HepG2 (cell line): ENCODE measurements around the gene S100A5. TPM values are rescaled to one million over a fixed set of nuclear protein-coding genes. Genes with fewer than 3 reads are reported as not detected.

ENCODE experiments used
- ATAC-seq: fragments of 200-7000 bp; cut with Tn5 transposase; 3 replicates; pipeline ENCODE4 v1.9.1; 2020; ENCODE audit warnings: mild to moderate bottlenecking, moderate library complexity
- BruUV-seq: library from RNA; stranded (reverse); fragments of 400-500 nt; replicated peaks from 2 replicates; lab custom pipeline; 2021; lab: Mats Ljungman, UMichigan
- CTCF ChIA-PET: fragments of 300-600 bp; formaldehyde crosslinking; extraction: SDS; loops from one replicate; lab custom pipeline; 2021; ENCODE audit warnings: low total read pairs, inconsistent platforms, low intra/inter-chr PET ratio; lab: Yijun Ruan, JAX
- POLR2A ChIA-PET: fragments of 350-600 bp; sonication (Branson Sonifier 250); formaldehyde crosslinking; loops from one replicate; lab custom pipeline; 2020; ENCODE audit warnings: antibody characterized with exemption, inconsistent platforms; lab: Yijun Ruan, JAX
- DNase-seq: peaks from one replicate; pipeline ENCODE4 v3.0.0-alpha.2; 2015; ENCODE audit warnings: low spot score
- FAIRE-seq: peaks from 3 replicates; lab custom pipeline; 2011; peaks lifted over from hg19 to GRCh38; lab: Jason Lieb, UNC
- H2AFZ ChIP-seq: one replicate; pipeline ENCODE4 v1.6.1; 2011; ENCODE audit warnings: low read length, inconsistent platforms
- H3K27ac ChIP-seq: fragments of 300-600 bp; 3 replicates; pipeline ENCODE4 v1.8.0; 2011; ENCODE audit warnings: mixed run types, mild to moderate bottlenecking, mixed read lengths, low read length, inconsistent platforms; ENCODE audit not compliant: insufficient read depth; ENCODE audit errors: extremely low read length
- H3K27me3 ChIP-seq, 2 experiments: fragments of 200-600 bp in 1 of 2; 2 replicates in 1 of 2; 3 replicates in 1 of 2; pipeline versions ENCODE4 v1.6.0 to v1.8.0; 2011; ENCODE audit warnings: low read length in 2 of 2, mild to moderate bottlenecking in 2 of 2, moderate library complexity in 2 of 2, inconsistent platforms in 1 of 2; ENCODE audit not compliant: insufficient read depth in 2 of 2, control insufficient read depth in 1 of 2
- H3K36me3 ChIP-seq, 2 experiments: fragments of 200-600 bp in 1 of 2; replicated peaks in 1 of 2; 2 replicates in 1 of 2; 3 replicates in 1 of 2; pipeline versions ENCODE4 v1.5.1 to v1.8.0; 2011; ENCODE audit warnings: low read length in 2 of 2, inconsistent platforms in 1 of 2; ENCODE audit not compliant: insufficient read depth in 2 of 2, control insufficient read depth in 1 of 2
- H3K4me1 ChIP-seq: 2 replicates; pipeline ENCODE4 v1.5.1; 2012; ENCODE audit warnings: low read length, inconsistent platforms; ENCODE audit not compliant: insufficient read depth
- H3K4me2 ChIP-seq: 2 replicates; pipeline ENCODE4 v1.6.0; 2011; ENCODE audit warnings: low read depth, low read length, inconsistent platforms
- H3K4me3 ChIP-seq, 3 experiments: fragments of 200-600 bp in 1 of 3; sonication (generic), shearing (Covaris generic) in 1 of 3; replicated peaks in 1 of 3; 2 replicates each; pipeline ENCODE4 v1.5.1; 2011 to 2016; ENCODE audit warnings: low read length in 3 of 3, inconsistent platforms in 2 of 3, low read depth in 2 of 3, mild to moderate bottlenecking in 2 of 3, control low read depth in 1 of 3, mixed read lengths in 1 of 3; ENCODE audit not compliant: insufficient read depth in 1 of 3
- H3K79me2 ChIP-seq: one replicate; pipeline ENCODE4 v1.6.1; 2011; ENCODE audit warnings: low read length, inconsistent platforms; ENCODE audit not compliant: insufficient read depth
- H3K9ac ChIP-seq: 2 replicates; pipeline ENCODE4 v1.6.0; 2011; ENCODE audit warnings: mild to moderate bottlenecking, low read depth, low read length, inconsistent platforms; ENCODE audit not compliant: insufficient read depth
- H3K9me3 ChIP-seq: 2 replicates; pipeline ENCODE4 v1.5.1; 2012; ENCODE audit warnings: mild to moderate bottlenecking, low read length
- H4K20me1 ChIP-seq: 2 replicates; pipeline ENCODE4 v1.6.0; 2011; ENCODE audit warnings: inconsistent platforms, mild to moderate bottlenecking, low read length, moderate library complexity; ENCODE audit not compliant: insufficient read depth
- EZH2 ChIP-seq: conservative IDR thresholded peaks from 2 replicates; pipeline ENCODE4 v1.6.1; 2012; ENCODE audit warnings: mild to moderate bottlenecking, low read depth, low read length, moderate library complexity
- FOXO1 ChIP-seq: sonication (generic); formaldehyde crosslinking; IDR thresholded peaks from 2 replicates; pipeline ENCODE4 v1.4.0; 2020; ENCODE audit warnings: missing genetic modification reagents
- KDM3A ChIP-seq: IDR thresholded peaks from 2 replicates; pipeline ENCODE4 v1.6.1; 2018; ENCODE audit warnings: low read depth, missing compliant biosample characterization
- MAFK ChIP-seq, 2 experiments: IDR thresholded peaks in 1 of 2; conservative IDR thresholded peaks in 1 of 2; 2 replicates each; pipeline ENCODE4 v1.6.1; 2011; ENCODE audit warnings: improper control_type of control experiment in 2 of 2, low read length in 2 of 2
- PRMT3 ChIP-seq: sonication (generic); formaldehyde crosslinking; IDR thresholded peaks from 2 replicates; pipeline ENCODE4 v1.8.1; 2022; ENCODE audit warnings: low read depth, mild to moderate bottlenecking, moderate library complexity, missing genetic modification reagents, borderline replicate concordance
- PTBP1 ChIP-seq: fragments of 200-400 bp; formaldehyde crosslinking; IDR thresholded peaks from 2 replicates; pipeline ENCODE4 v1.6.1; 2018; ENCODE audit warnings: low read length, low read depth; ENCODE audit not compliant: poor library complexity, severe bottlenecking
- REL ChIP-seq: sonication (generic); formaldehyde crosslinking; conservative IDR thresholded peaks from 2 replicates; pipeline ENCODE4 v1.8.0; 2022; ENCODE audit warnings: mild to moderate bottlenecking, missing genetic modification reagents, moderate library complexity
- SRSF4 ChIP-seq: fragments of 200-400 bp; formaldehyde crosslinking; IDR thresholded peaks from one replicate; pipeline ENCODE4 v1.6.1; 2018; ENCODE audit warnings: mild to moderate bottlenecking, low read depth, low read length, moderate library complexity; ENCODE audit not compliant: poor library complexity, severe bottlenecking
- SRY ChIP-seq: sonication (generic); formaldehyde crosslinking; IDR thresholded peaks from 2 replicates; pipeline ENCODE4 v1.8.0; 2022; ENCODE audit warnings: mild to moderate bottlenecking, missing genetic modification reagents
- ZNF543 ChIP-seq: sonication (generic); formaldehyde crosslinking; IDR thresholded peaks from 2 replicates; pipeline ENCODE4 v1.4.0; 2020; ENCODE audit warnings: mild to moderate bottlenecking, missing genetic modification reagents
- ZNF652 ChIP-seq: IDR thresholded peaks from 2 replicates; pipeline ENCODE4 v1.6.1; 2016; ENCODE audit warnings: low read depth, borderline replicate concordance
- ZNF737 ChIP-seq: sonication (generic); formaldehyde crosslinking; IDR thresholded peaks from 2 replicates; pipeline ENCODE4 v1.5.0; 2020; ENCODE audit warnings: missing genetic modification reagents, mild to moderate bottlenecking, borderline replicate concordance
- WGBS: methylation state at CpG from one replicate; pipeline ENCODE4 v1.1.6; 2017; ENCODE audit warnings: low lambda C conversion rate; 5-methylcytosine and 5-hydroxymethylcytosine counted together
- in situ Hi-C: cut with HindIII; loops from 2 replicates; pipeline ENCODE4 v1.10.0; 2017; ENCODE audit warnings: low pct_unique_long_range_greater_than_20kb; ENCODE audit not compliant: extremely low pct_ligation_motif_present
- intact Hi-C: fragments of 100-400 bp; cut with micrococcal nuclease; formaldehyde crosslinking; loops from one replicate; pipeline ENCODE4 v1.10.0; 2022; ENCODE audit not compliant: unreplicated experiment
- polyA plus RNA-seq, 8 experiments: library from polyadenylated mRNA; depleted of rRNA in 3 of 8; stranded (reverse) in 7 of 8; unstranded in 1 of 8; fragments of >200 nt; fragmentation: Illumina TruSeq in 4 of 8; extraction: Trizol in 4 of 8; gene quantifications; 2 replicates each; pipeline versions ENCODE4 v1.2.1 to v1.2.3, GENCODE V29; 2011 to 2016; ENCODE audit warnings: low read depth in 4 of 8, missing spikeins in 1 of 8, mixed read lengths in 1 of 8; ENCODE audit not compliant: insufficient read depth in 1 of 8
- total RNA-seq, 5 experiments: library from RNA; depleted of rRNA; stranded (reverse); fragments of >200 nt; fragmentation: Illumina TruSeq; extraction: Trizol; gene quantifications; 2 replicates each; pipeline ENCODE4 v1.2.3, GENCODE V29; 2016; ENCODE audit warnings: low read depth in 1 of 5
- TF ChIP-seq, protein P1 (sequence below): sonication (generic); formaldehyde crosslinking; IDR thresholded peaks from 2 replicates; pipeline ENCODE4 v1.5.0; 2020; ENCODE audit warnings: missing genetic modification reagents
- TF ChIP-seq, protein P2 (sequence below): sonication (generic); formaldehyde crosslinking; IDR thresholded peaks from 2 replicates; pipeline ENCODE4 v1.8.0; 2023; ENCODE audit warnings: mild to moderate bottlenecking, missing genetic modification reagents

Gene S100A5
- total and polyA plus RNA-seq, 2 of the 13 experiments (the other 11 are each of a cell fraction or from before 2014, with no cell fraction given): not detected

GRCh38 chr1:153542956-153543711 is 2.4 kb upstream of the S100A5 start:
- Histone ChIP-seq H2AFZ (no peak overlapping the region), H3K27ac (no peak overlapping the region), H3K79me2 (no peaks in the 10 kb centered on the region), H3K36me3 (no peaks in the 10 kb centered on the region), H4K20me1 (no peaks in the 10 kb centered on the region), H3K4me1 (peaks cover 95% of the 10 kb centered on the region), H3K4me2 (no peak overlapping the region), H3K27me3 (peaks cover 1 to 10% of the 10 kb centered on the region in 2 experiments; a peak in 2 of 5 replicates), H3K9me3 (no peaks in the 10 kb centered on the region), H3K9ac (no peak overlapping the region), H3K4me3 (no peak overlapping the region)
- FAIRE-seq: no peak
- intact Hi-C loops (no loop called here), in situ Hi-C loops (no loop called here)
- 58% methylated on average over 13 of the region's 13 CpGs for WGBS
- TF ChIP-seq REL (CRISPR knock-in tag) (no peak), ZNF737 (CRISPR knock-in tag) (no peak), KDM3A (no peak), ZNF652 (no peak), EZH2 (no peak), ZNF543 (CRISPR knock-in tag) (no peak), PTBP1 (no peak), PRMT3 (CRISPR knock-in tag) (no peak), FOXO1 (CRISPR knock-in tag) (no peak), MAFK (conservative IDR thresholded peaks at IDR 0.05 in 1 of 2, IDR thresholded peaks at IDR 0.05 in 1 of 2; ENCODE audit: low read length in 2 of 2) (no peak), SRSF4 (no peak), SRY (CRISPR knock-in tag) (no peak)
- TF ChIP-seq, protein P1, sequence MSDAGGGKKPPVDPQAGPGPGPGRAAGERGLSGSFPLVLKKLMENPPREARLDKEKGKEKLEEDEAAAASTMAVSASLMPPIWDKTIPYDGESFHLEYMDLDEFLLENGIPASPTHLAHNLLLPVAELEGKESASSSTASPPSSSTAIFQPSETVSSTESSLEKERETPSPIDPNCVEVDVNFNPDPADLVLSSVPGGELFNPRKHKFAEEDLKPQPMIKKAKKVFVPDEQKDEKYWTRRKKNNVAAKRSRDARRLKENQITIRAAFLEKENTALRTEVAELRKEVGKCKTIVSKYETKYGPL (CRISPR knock-in tag): no peak
- TF ChIP-seq, protein P2, sequence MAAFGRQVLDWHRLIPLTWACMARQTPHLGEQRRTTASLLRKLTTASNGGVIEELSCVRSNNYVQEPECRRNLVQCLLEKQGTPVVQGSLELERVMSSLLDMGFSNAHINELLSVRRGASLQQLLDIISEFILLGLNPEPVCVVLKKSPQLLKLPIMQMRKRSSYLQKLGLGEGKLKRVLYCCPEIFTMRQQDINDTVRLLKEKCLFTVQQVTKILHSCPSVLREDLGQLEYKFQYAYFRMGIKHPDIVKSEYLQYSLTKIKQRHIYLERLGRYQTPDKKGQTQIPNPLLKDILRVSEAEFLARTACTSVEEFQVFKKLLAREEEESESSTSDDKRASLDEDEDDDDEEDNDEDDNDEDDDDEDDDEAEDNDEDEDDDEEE: no peak
- CTCF ChIA-PET: no interaction called here
- POLR2A ChIA-PET: interaction anchor here (2.9 kb wide), 1 partner anchor 10 kb away, joined by 16 read pairs; no protein-coding TSS in a partner anchor
- no peak for ATAC-seq
- no peak for DNase-seq
- no TSS peak for BruUV-seq
